Neuronal stem cell (in vitro differentiated cells): ENCODE results near the gene DCHS1.

Source experiments
- DNase-seq: peaks from one replicate; pipeline ENCODE4 v3.0.0-alpha.2; 2013; ENCODE audit warnings: low spot score
- H2AFZ ChIP-seq: one replicate; pipeline ENCODE4 v1.6.1; 2013; ENCODE audit warnings: mild to moderate bottlenecking, low read length, inconsistent platforms
- H2AK5ac ChIP-seq: 2 replicates; pipeline ENCODE4 v1.6.1; 2013; ENCODE audit warnings: low read depth, mild to moderate bottlenecking, inconsistent platforms, low read length, moderate library complexity, mixed read lengths
- H2BK120ac ChIP-seq: 2 replicates; pipeline ENCODE4 v1.6.1; 2013; ENCODE audit warnings: low read depth, mild to moderate bottlenecking, inconsistent platforms, low read length, moderate library complexity, mixed read lengths
- H2BK12ac ChIP-seq: one replicate; pipeline ENCODE4 v1.6.1; 2013; ENCODE audit warnings: low read length, inconsistent platforms
- H2BK15ac ChIP-seq: 2 replicates; pipeline ENCODE4 v1.6.1; 2013; ENCODE audit warnings: mild to moderate bottlenecking, low read length, inconsistent platforms, mixed read lengths
- H2BK5ac ChIP-seq: one replicate; pipeline ENCODE4 v1.6.1; 2013; ENCODE audit warnings: inconsistent platforms, mild to moderate bottlenecking, low read length, moderate library complexity
- H3K14ac ChIP-seq: one replicate; pipeline ENCODE4 v1.6.1; 2013; ENCODE audit warnings: low read length, inconsistent platforms
- H3K18ac ChIP-seq: 2 replicates; pipeline ENCODE4 v1.6.1; 2013; ENCODE audit warnings: low read length, inconsistent platforms
- H3K23ac ChIP-seq: 2 replicates; pipeline ENCODE4 v1.6.1; 2013; ENCODE audit warnings: low read depth, mild to moderate bottlenecking, mixed read lengths, low read length, inconsistent platforms; ENCODE audit not compliant: poor library complexity
- H3K27ac ChIP-seq: replicated peaks from 3 replicates; pipeline ENCODE4 v1.5.1; 2013; ENCODE audit warnings: low read length, inconsistent platforms
- H3K27me3 ChIP-seq, 3 experiments: 2 replicates each; pipeline ENCODE4 v1.6.1; 2013; ENCODE audit warnings: low read length in 3 of 3, mild to moderate bottlenecking in 2 of 3, inconsistent platforms in 1 of 3, low read depth in 1 of 3, mixed read lengths in 1 of 3, moderate library complexity in 1 of 3; ENCODE audit not compliant: control insufficient read depth in 3 of 3, insufficient read depth in 3 of 3
- H3K36me3 ChIP-seq, 2 donors: replicated peaks in 1 of 2; 2 replicates each; pipeline ENCODE4 v1.6.1; 2013; ENCODE audit warnings: low read length in 2 of 2; ENCODE audit not compliant: control insufficient read depth in 2 of 2, insufficient read depth in 2 of 2
- H3K4ac ChIP-seq: 2 replicates; pipeline ENCODE4 v1.6.1; 2013; ENCODE audit warnings: inconsistent platforms, mild to moderate bottlenecking, low read length, moderate library complexity
- H3K4me1 ChIP-seq, 2 donors: 1 replicate in 1 of 2; 2 replicates in 1 of 2; pipeline ENCODE4 v1.6.1; 2013; ENCODE audit warnings: low read length in 2 of 2, low read depth in 1 of 2; ENCODE audit not compliant: control insufficient read depth in 2 of 2, insufficient read depth in 1 of 2
- H3K4me2 ChIP-seq: one replicate; pipeline ENCODE4 v1.6.1; 2013; ENCODE audit warnings: mild to moderate bottlenecking, low read length, inconsistent platforms; ENCODE audit not compliant: insufficient read depth, poor library complexity, severe bottlenecking
- H3K4me3 ChIP-seq, 2 donors: 2 replicates each; pipeline ENCODE4 v1.5.1; 2013; ENCODE audit warnings: low read length in 2 of 2, mild to moderate bottlenecking in 2 of 2, inconsistent platforms in 1 of 2, moderate library complexity in 1 of 2
- H3K79me1 ChIP-seq: one replicate; pipeline ENCODE4 v1.6.1; 2013; ENCODE audit warnings: low read depth, mild to moderate bottlenecking, inconsistent platforms, low read length, moderate library complexity
- H3K9ac ChIP-seq: one replicate; pipeline ENCODE4 v1.6.1; 2013; ENCODE audit warnings: mild to moderate bottlenecking, low read depth, low read length, inconsistent platforms; ENCODE audit not compliant: poor library complexity
- H3K9me3 ChIP-seq, 2 donors: replicated peaks in 1 of 2; 2 replicates each; pipeline versions ENCODE3 to v1.6.1; 2013; ENCODE audit warnings: low read length in 2 of 2, mild to moderate bottlenecking in 2 of 2, inconsistent platforms in 1 of 2, low read depth in 1 of 2, mixed read lengths in 1 of 2, moderate library complexity in 1 of 2; ENCODE audit not compliant: control insufficient read depth in 2 of 2, insufficient read depth in 1 of 2
- H4K8ac ChIP-seq: one replicate; pipeline ENCODE4 v1.6.1; 2013; ENCODE audit warnings: low read depth, mild to moderate bottlenecking, inconsistent platforms, low read length, moderate library complexity
- H4K91ac ChIP-seq: one replicate; pipeline ENCODE4 v1.6.1; 2013; ENCODE audit warnings: low read length, low read depth, mild to moderate bottlenecking, inconsistent platforms; ENCODE audit not compliant: poor library complexity
- WGBS, 2 donors: extraction: QIAGEN DNeasy Blood & Tissue Kit; methylation state at CpG; one replicate each; pipeline ENCODE4 v1.1.7; 2013; ENCODE audit warnings: missing lambda C conversion rate in 2 of 2, mixed read lengths in 1 of 2; ENCODE audit not compliant: insufficient read length in 2 of 2, insufficient replicate concordance in 1 of 2; ENCODE audit errors: extremely low coverage in 2 of 2; 5-methylcytosine and 5-hydroxymethylcytosine counted together

Gene DCHS1

DNA sequence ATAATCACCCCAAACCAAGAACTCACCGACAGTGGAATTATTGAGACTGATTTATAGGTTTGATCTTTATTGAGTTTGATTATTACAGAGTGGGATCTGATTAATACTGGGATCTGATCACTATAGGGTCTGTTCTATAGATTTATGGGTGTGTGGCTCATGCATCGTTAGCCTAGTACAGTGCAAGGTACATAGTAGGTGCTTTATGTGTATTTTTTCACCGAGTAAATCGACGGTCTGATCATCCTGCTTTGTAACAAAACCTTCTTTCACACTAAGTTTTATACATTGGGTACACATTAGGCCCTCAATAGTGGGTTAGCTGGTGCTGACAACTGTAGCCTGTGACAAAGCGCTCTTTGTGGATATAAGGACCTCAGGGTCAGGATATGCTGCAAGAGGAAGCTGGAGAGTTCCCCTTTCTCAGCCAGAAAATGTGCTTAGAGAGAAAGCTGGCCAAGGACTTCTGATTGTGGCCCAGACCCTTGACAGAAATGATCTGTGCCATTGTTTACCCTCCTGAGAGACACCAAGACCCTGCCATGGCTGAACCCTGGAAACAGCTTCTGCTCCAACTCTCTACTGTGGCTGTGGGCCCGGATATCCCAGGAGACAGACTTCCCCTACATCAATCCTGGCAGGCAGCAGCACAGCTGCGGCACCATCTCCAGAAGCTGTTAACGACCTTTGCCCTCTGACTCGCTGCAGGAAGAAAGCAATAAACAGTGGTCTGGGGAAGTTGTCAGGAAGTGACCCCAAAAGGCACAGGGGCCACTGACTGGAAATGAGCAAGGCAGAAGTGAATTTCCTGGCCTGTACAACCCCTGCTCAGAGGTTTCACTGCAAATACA lies 20.3 kb downstream of the DCHS1 start:
- H2AK5ac ChIP-seq: no peak overlapping the region
- H3K27ac ChIP-seq: no peak overlapping the region
- H3K18ac ChIP-seq: no peak overlapping the region

GRCh38 chr11:6634534-6634933 lies 21.1 kb downstream of the DCHS1 start:
- WGBS, 2 donors: no CpG with 5 or more reads among the region's 1 CpG

More for the DNA sequence above, 20.3 kb downstream of the DCHS1 start:
- H2BK15ac ChIP-seq: no peak overlapping the region
- no peak overlapping the region for H2BK5ac ChIP-seq
- H3K79me1 ChIP-seq: no peaks in the 10 kb centered on the region
- no peaks in the 10 kb centered on the region for H3K9me3 ChIP-seq
- no peak overlapping the region for H3K23ac ChIP-seq
- H3K27me3 ChIP-seq: peaks cover 0 to 13% (median 0%) of the 10 kb centered on the region in 3 experiments
- no peak overlapping the region for H3K4ac ChIP-seq
- no peak overlapping the region for H4K91ac ChIP-seq
- no peak overlapping the region for H3K14ac ChIP-seq
- no peak for DNase-seq
- H2BK12ac ChIP-seq: no peak overlapping the region
- peak overlapping the region; percentile 13 for H2AFZ ChIP-seq
- WGBS, 2 donors: no CpG with 5 or more reads among the region's 10 CpGs
- H3K4me2 ChIP-seq: no peak overlapping the region
- H3K9ac ChIP-seq: no peak overlapping the region
- peaks cover 8 to 84% of the 10 kb centered on the region in 2 donors for H3K36me3 ChIP-seq
- no peak overlapping the region for H3K4me3 ChIP-seq
- no peak overlapping the region for H2BK120ac ChIP-seq
- no peak overlapping the region for H4K8ac ChIP-seq
- H3K4me1 ChIP-seq: peaks cover 5 to 10% of the 10 kb centered on the region in 2 donors

GRCh38 chr11:6633422-6634408 lies 21.9 kb downstream of the DCHS1 start:
- Histone ChIP-seq H3K27me3 (peaks cover 0 to 24% (median 3%) of the 10 kb centered on the region in 3 experiments), H3K9ac (no peak overlapping the region), H3K14ac (no peak overlapping the region), H4K91ac (no peak overlapping the region), H4K8ac (no peak overlapping the region), H3K23ac (peak overlapping the region; percentile 25), H3K4me1 (peaks cover 10 to 11% of the 10 kb centered on the region in 2 donors), H3K4me2 (no peak overlapping the region), H3K4ac (no peak overlapping the region), H2BK120ac (no peak overlapping the region), H2BK15ac (no peak overlapping the region), H2BK12ac (no peak overlapping the region), H3K4me3 (no peak overlapping the region), H3K18ac (no peak overlapping the region), H3K36me3 (peaks cover 2 to 82% of the 10 kb centered on the region in 2 donors), H2AK5ac (no peak overlapping the region), H3K79me1 (peaks cover 2% of the 10 kb centered on the region), H3K9me3 (peaks cover 0 to 4% of the 10 kb centered on the region in 2 donors), H3K27ac (no peak overlapping the region), H2AFZ (no peak overlapping the region), H2BK5ac (peak overlapping the region; percentile 1)
- no CpG with 5 or more reads among the region's 16 CpGs for WGBS, 2 donors
- DNase-seq: no peak

More at GRCh38 chr11:6634534-6634933, 21.1 kb downstream of the DCHS1 start:
- Histone ChIP-seq H2AK5ac (no peak overlapping the region), H3K4me1 (peaks cover 10% of the 10 kb centered on the region in 2 donors), H2BK12ac (no peak overlapping the region), H3K27me3 (peaks cover 0 to 20% (median 3%) of the 10 kb centered on the region in 3 experiments), H2BK15ac (no peak overlapping the region), H3K79me1 (peaks cover 1% of the 10 kb centered on the region), H3K23ac (no peak overlapping the region), H3K9me3 (peaks cover 0 to 3% of the 10 kb centered on the region in 2 donors), H3K18ac (no peak overlapping the region), H3K36me3 (peaks cover 3 to 81% of the 10 kb centered on the region in 2 donors), H3K4me3 (no peak overlapping the region), H2BK5ac (no peak overlapping the region), H4K8ac (no peak overlapping the region), H2BK120ac (no peak overlapping the region), H3K27ac (no peak overlapping the region), H3K14ac (no peak overlapping the region), H2AFZ (no peak overlapping the region), H3K9ac (no peak overlapping the region), H4K91ac (no peak overlapping the region), H3K4ac (no peak overlapping the region), H3K4me2 (no peak overlapping the region)
- no peak for DNase-seq
